Activated T-cell treated with anti-CD3 and anti-CD28 coated beads for 4 hours (primary cell): ENCODE results near the gene NHLRC4.

Experiments
- DNase-seq: peaks from one replicate; pipeline ENCODE4 v3.0.0-alpha.2; 2020

Gene NHLRC4

GRCh38 chr16:531494-532125 is 35.2 kb upstream of the NHLRC4 start:
- no peak for DNase-seq

GRCh38 chr16:533391-534123 is 33.2 kb upstream of the NHLRC4 start:
- no peak for DNase-seq

GRCh38 chr16:534135-534534 is 32.7 kb upstream of the NHLRC4 start:
- DNase-seq, result no peak

GRCh38 chr16:534856-535445 is 31.9 kb upstream of the NHLRC4 start:
- DNase-seq, result no peak

GRCh38 chr16:535446-536405 is 31.1 kb upstream of the NHLRC4 start:
- no peak for DNase-seq

- DNase-seq, result no peak
These were observed 30.1 kb upstream of the NHLRC4 start for GRCh38 chr16:536746-537145.

GRCh38 chr16:537415-538335 is 29.1 kb upstream of the NHLRC4 start:
- no peak for DNase-seq

- DNase-seq, result no peak
These were observed 26.8 kb upstream of the NHLRC4 start for GRCh38 chr16:539901-540530.

- DNase-seq, result no peak
These were observed 26.0 kb upstream of the NHLRC4 start for GRCh38 chr16:540645-541340.

- DNase-seq, result no peak
These were observed 23.3 kb upstream of the NHLRC4 start for GRCh38 chr16:543301-544164.

GRCh38 chr16:544517-544916 is 22.3 kb upstream of the NHLRC4 start:
- no peak for DNase-seq

GRCh38 chr16:546909-547770 is 19.7 kb upstream of the NHLRC4 start:
- DNase-seq, result peak; percentile 28

GRCh38 chr16:548586-548985 is 18.2 kb upstream of the NHLRC4 start:
- DNase-seq, result no peak

GRCh38 chr16:549544-550263 is 17.1 kb upstream of the NHLRC4 start:
- no peak for DNase-seq

- no peak for DNase-seq
These were observed 15.6 kb upstream of the NHLRC4 start for GRCh38 chr16:551210-551609.

GRCh38 chr16:552171-552570 is 14.6 kb upstream of the NHLRC4 start:
- DNase-seq, result no peak

- no peak for DNase-seq
These were observed 13.1 kb upstream of the NHLRC4 start for GRCh38 chr16:553601-554296.

- no peak for DNase-seq
These were observed 12.5 kb upstream of the NHLRC4 start for GRCh38 chr16:554297-554621.
